GM10266 (cell line): ENCODE data around the gene TDO2.

ENCODE experiments used
- DNase-seq: peaks from one replicate; pipeline ENCODE4 v3.0.0; 2012; ENCODE audit errors: extremely low spot score
- CTCF ChIP-seq: IDR thresholded peaks from 2 replicates; pipeline ENCODE4 v1.5.1; 2012; ENCODE audit warnings: mild to moderate bottlenecking, low read depth; ENCODE audit not compliant: control insufficient read depth, insufficient read depth; ENCODE audit errors: missing control alignments

Gene TDO2

GRCh38 chr4:155964016-155964891 lies 60.8 kb downstream of the TDO2 start:
- no peak for TF ChIP-seq CTCF
- no peak for DNase-seq

GRCh38 chr4:155966171-155966570 lies 62.7 kb downstream of the TDO2 start:
- no peak for TF ChIP-seq CTCF
- no peak for DNase-seq

- DNase-seq: no peak
- no peak for TF ChIP-seq CTCF
Measured at GRCh38 chr4:155966731-155967395, 63.4 kb downstream of the TDO2 start.
